HEK293T (cell line): ENCODE data around the gene MLF2.
"Not testable (repeated sequence)": the region's sequence is repeated elsewhere in the genome, so short reads cannot be mapped to it uniquely, and the experiment has no call there.

Experiments used
- CTCF ChIA-PET: fragments of 350-600 bp; formaldehyde crosslinking; extraction: SDS; loops from one replicate; lab custom pipeline; 2021; ENCODE audit warnings: antibody characterized with exemption, inconsistent platforms; lab: Yijun Ruan, JAX
- POLR2A ChIA-PET: fragments of 350-600 bp; formaldehyde crosslinking; extraction: SDS; loops from one replicate; lab custom pipeline; 2020; ENCODE audit warnings: antibody characterized with exemption, inconsistent platforms; lab: Yijun Ruan, JAX
- DNase-seq: peaks from one replicate; pipeline ENCODE4 v3.0.0; 2012; ENCODE audit warnings: mixed read lengths; ENCODE audit errors: extremely low spot score
- ARNT ChIP-seq: fragments of 450-650 bp; IDR thresholded peaks from 2 replicates; pipeline ENCODE4 v1.6.1; 2017; ENCODE audit warnings: mild to moderate bottlenecking
- BHLHE40 ChIP-seq: fragments of 450-650 bp; IDR thresholded peaks from 2 replicates; pipeline ENCODE4 v1.6.1; 2016; ENCODE audit warnings: mild to moderate bottlenecking, moderate library complexity, borderline replicate concordance
- CTBP1 ChIP-seq: fragments of 450-650 bp; IDR thresholded peaks from 2 replicates; pipeline ENCODE4 v1.6.1; 2016; ENCODE audit warnings: borderline replicate concordance
- ELF4 ChIP-seq: fragments of 450-650 bp; IDR thresholded peaks from 2 replicates; pipeline ENCODE4 v1.6.1; 2017; ENCODE audit warnings: antibody characterized with exemption
- FOXA1 ChIP-seq: fragments of 450-650 bp; IDR thresholded peaks from 2 replicates; pipeline ENCODE4 v1.6.1; 2016; ENCODE audit warnings: mild to moderate bottlenecking
- FOXK2 ChIP-seq: fragments of 450-650 bp; IDR thresholded peaks from 2 replicates; pipeline ENCODE4 v1.6.1; 2016; ENCODE audit warnings: mild to moderate bottlenecking
- FOXM1 ChIP-seq: fragments of 450-650 bp; IDR thresholded peaks from 2 replicates; pipeline ENCODE4 v1.6.1; 2017; ENCODE audit warnings: mild to moderate bottlenecking, borderline replicate concordance
- HDGF ChIP-seq: fragments of 450-650 bp; IDR thresholded peaks from 2 replicates; pipeline ENCODE4 v1.6.1; 2017; ENCODE audit warnings: antibody characterized with exemption, borderline replicate concordance
- L3MBTL2 ChIP-seq: fragments of 450-650 bp; conservative IDR thresholded peaks from 2 replicates; pipeline ENCODE4 v1.6.1; 2016; ENCODE audit warnings: mild to moderate bottlenecking
- LEF1 ChIP-seq: fragments of 450-650 bp; IDR thresholded peaks from 2 replicates; pipeline ENCODE4 v1.6.1; 2017; ENCODE audit warnings: mild to moderate bottlenecking, borderline replicate concordance
- NFRKB ChIP-seq: fragments of 450-650 bp; IDR thresholded peaks from 2 replicates; pipeline ENCODE4 v1.6.1; 2016; ENCODE audit warnings: mild to moderate bottlenecking, moderate library complexity
- PKNOX1 ChIP-seq: fragments of 450-650 bp; IDR thresholded peaks from 2 replicates; pipeline ENCODE4 v1.6.1; 2016
- SP1 ChIP-seq: fragments of 450-650 bp; IDR thresholded peaks from 2 replicates; pipeline ENCODE4 v1.6.1; 2017
- SUZ12 ChIP-seq: fragments of 450-650 bp; IDR thresholded peaks from 2 replicates; pipeline ENCODE4 v1.6.1; 2016; ENCODE audit warnings: mild to moderate bottlenecking
- TARDBP ChIP-seq: fragments of 450-650 bp; IDR thresholded peaks from 2 replicates; pipeline ENCODE4 v1.6.1; 2016
- ZNF384 ChIP-seq: fragments of 450-650 bp; IDR thresholded peaks from 2 replicates; pipeline ENCODE4 v1.6.1; 2016

The MLF2 gene

GRCh38 chr12:6747216-6747615 is 5.7 kb downstream of the MLF2 start:
- DNase-seq = no peak
- CTCF ChIA-PET = no interaction called here
- POLR2A ChIA-PET = interaction anchor here (0.6 to 1.9 kb wide), 4 partner anchors 12 to 104 kb away, joined by 3 to 6 read pairs (median 4); partner anchors contain the start of genes CDCA3, COPS7A, GPR162 and USP5
- TF ChIP-seq NFRKB (no peak), FOXK2 (no peak), ELF4 (no peak), PKNOX1 (no peak), FOXM1 (no peak), ARNT (no peak), ZNF384 (no peak), FOXA1 (no peak), HDGF (no peak), BHLHE40 (no peak), SP1 (no peak), CTBP1 (no peak), SUZ12 (no peak), LEF1 (no peak), TARDBP (no peak), L3MBTL2 (no peak)

- DNase-seq = no peak
- no peak for TF ChIP-seq CTBP1
- TF ChIP-seq PKNOX1 = no peak
- no peak for TF ChIP-seq SUZ12
- no peak for TF ChIP-seq ELF4
- TF ChIP-seq BHLHE40 = no peak
- no peak for TF ChIP-seq TARDBP
- no peak for TF ChIP-seq L3MBTL2
- no peak for TF ChIP-seq HDGF
- TF ChIP-seq FOXK2 = no peak
- no peak for TF ChIP-seq NFRKB
- CTCF ChIA-PET = no interaction called here
- POLR2A ChIA-PET = interaction anchor here (1.2 to 2.3 kb wide), 4 partner anchors 11 to 75 kb away, joined by 3 to 9 read pairs (median 6); partner anchors contain the start of genes COPS7A and GPR162
These were observed 7.0 kb downstream of the MLF2 start for GRCh38 chr12:6745741-6746525.

- CTCF ChIA-PET, DNase-seq: not testable (repeated sequence)
- POLR2A ChIA-PET = interaction anchor here (0.7 to 2.3 kb wide), 2 partner anchors 10 to 20 kb away, joined by 3 to 9 read pairs; partner anchors contain the start of genes COPS7A and MLF2
These were observed 9.6 kb downstream of the MLF2 start for GRCh38 chr12:6743300-6743699.

GRCh38 chr12:6742834-6743233 is 10.1 kb downstream of the MLF2 start:
- ChIA-PET CTCF (no interaction called here), POLR2A (interaction anchor here (0.7 kb wide), 1 partner anchor 10 kb away, joined by 3 read pairs; the partner anchor contains the start of gene MLF2)
- TF ChIP-seq FOXM1 = no peak
- TF ChIP-seq FOXK2 = no peak
- TF ChIP-seq SUZ12 = no peak
- TF ChIP-seq SP1 = no peak
- no peak for TF ChIP-seq LEF1
- DNase-seq = no peak

- CTCF ChIA-PET, DNase-seq, POLR2A ChIA-PET: not testable (repeated sequence)
These were observed 10.9 kb downstream of the MLF2 start for GRCh38 chr12:6742080-6742479.

GRCh38 chr12:6736754-6737153 is 16.2 kb downstream of the MLF2 start:
- DNase-seq = no peak
- TF ChIP-seq FOXK2 (no peak), FOXA1 (no peak), FOXM1 (no peak)
- ChIA-PET CTCF (interaction anchor here (1.4 kb wide), 1 partner anchor 88 kb away, joined by 3 read pairs; no protein-coding TSS in a partner anchor), POLR2A (interaction anchor here (1.3 to 4.8 kb wide), 3 partner anchors 13 to 88 kb away, joined by 4 to 18 read pairs (median 6); partner anchors contain the start of genes COPS7A and MLF2)

- ChIA-PET CTCF (no interaction called here), POLR2A (interaction anchor here (1.2 to 4.8 kb wide), 3 partner anchors 11 to 17 kb away, joined by 4 to 18 read pairs (median 5); partner anchors contain the start of genes COPS7A and MLF2)
- peak; percentile 63 for DNase-seq
These were observed 17.3 kb downstream of the MLF2 start for GRCh38 chr12:6735448-6736191.

More at GRCh38 chr12:6735448-6736191, 17.3 kb downstream of the MLF2 start:
- no peak for TF ChIP-seq FOXK2
- no peak for TF ChIP-seq SUZ12
- TF ChIP-seq L3MBTL2 = no peak
- no peak for TF ChIP-seq TARDBP
- TF ChIP-seq BHLHE40 = no peak
- no peak for TF ChIP-seq ARNT
- no peak for TF ChIP-seq ELF4
- no peak for TF ChIP-seq FOXA1
- TF ChIP-seq LEF1 = no peak
- no peak for TF ChIP-seq ZNF384
- TF ChIP-seq CTBP1 = no peak
